ENCODE results near the gene PCDHGA8.

DNA sequence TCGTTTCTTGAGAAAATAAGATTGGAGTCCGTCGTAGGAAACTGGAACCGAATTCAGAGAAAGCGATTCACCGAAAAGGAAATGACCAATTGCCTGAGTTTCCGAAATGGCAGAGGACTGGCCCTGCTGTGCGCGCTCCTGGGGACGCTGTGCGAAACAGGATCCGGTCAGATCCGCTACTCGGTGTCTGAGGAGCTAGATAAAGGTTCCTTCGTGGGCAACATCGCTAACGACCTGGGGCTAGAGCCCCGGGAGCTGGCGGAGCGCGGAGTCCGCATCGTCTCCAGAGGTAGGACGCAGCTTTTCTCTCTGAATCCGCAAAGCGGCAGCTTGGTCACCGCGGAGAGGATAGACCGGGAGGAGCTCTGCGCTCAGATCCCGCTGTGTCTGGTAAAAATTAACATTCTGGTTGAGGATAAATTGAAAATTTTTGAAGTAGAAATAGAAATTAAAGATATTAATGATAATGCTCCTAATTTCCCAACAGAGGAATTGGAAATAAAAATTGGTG, 48.4 kb upstream of the PCDHGA8 start:
- TF ChIP-seq, protein P1, sequence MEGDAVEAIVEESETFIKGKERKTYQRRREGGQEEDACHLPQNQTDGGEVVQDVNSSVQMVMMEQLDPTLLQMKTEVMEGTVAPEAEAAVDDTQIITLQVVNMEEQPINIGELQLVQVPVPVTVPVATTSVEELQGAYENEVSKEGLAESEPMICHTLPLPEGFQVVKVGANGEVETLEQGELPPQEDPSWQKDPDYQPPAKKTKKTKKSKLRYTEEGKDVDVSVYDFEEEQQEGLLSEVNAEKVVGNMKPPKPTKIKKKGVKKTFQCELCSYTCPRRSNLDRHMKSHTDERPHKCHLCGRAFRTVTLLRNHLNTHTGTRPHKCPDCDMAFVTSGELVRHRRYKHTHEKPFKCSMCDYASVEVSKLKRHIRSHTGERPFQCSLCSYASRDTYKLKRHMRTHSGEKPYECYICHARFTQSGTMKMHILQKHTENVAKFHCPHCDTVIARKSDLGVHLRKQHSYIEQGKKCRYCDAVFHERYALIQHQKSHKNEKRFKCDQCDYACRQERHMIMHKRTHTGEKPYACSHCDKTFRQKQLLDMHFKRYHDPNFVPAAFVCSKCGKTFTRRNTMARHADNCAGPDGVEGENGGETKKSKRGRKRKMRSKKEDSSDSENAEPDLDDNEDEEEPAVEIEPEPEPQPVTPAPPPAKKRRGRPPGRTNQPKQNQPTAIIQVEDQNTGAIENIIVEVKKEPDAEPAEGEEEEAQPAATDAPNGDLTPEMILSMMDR (IDR thresholded peaks at IDR 0.05; ENCODE audit: insufficient read depth, low read length): no peak
- TF ChIP-seq POLR2AphosphoS5 (IDR thresholded peaks at IDR 0.05; ENCODE audit: low read depth) (no peak), REST (IDR thresholded peaks at IDR 0.05; ENCODE audit: insufficient replicate concordance, low read depth) (no peak)

Measured in HL-60 (cell line).